Stimulated activated CD4-positive, alpha-beta T cell treated with anti-CD3 and anti-CD28 coated beads, Interleukin-15, amount 100 ng/mL, for 24 hours (primary cell): ENCODE measurements around the gene CEP70.
"Not testable (repeated sequence)": the region's sequence is repeated elsewhere in the genome, so short reads cannot be mapped to it uniquely, and the experiment has no call there.

ENCODE experiments used
- DNase-seq: peaks from one replicate; pipeline ENCODE4 v3.0.0-alpha.2; 2020

CEP70 gene

GRCh38 chr3:138465925-138466324 is 128.1 kb downstream of the CEP70 start:
- no peak for DNase-seq

GRCh38 chr3:138465451-138465850 is 128.6 kb downstream of the CEP70 start:
- no peak for DNase-seq

- DNase-seq, result no peak
These were observed 129.6 kb downstream of the CEP70 start for GRCh38 chr3:138464491-138464860.

GRCh38 chr3:138463724-138464490 is 130.2 kb downstream of the CEP70 start:
- DNase-seq, result no peak

GRCh38 chr3:138461896-138462295 is 132.2 kb downstream of the CEP70 start:
- no peak for DNase-seq

GRCh38 chr3:138461246-138461645 is 132.8 kb downstream of the CEP70 start:
- DNase-seq, result no peak

GRCh38 chr3:138460536-138461205 is 133.4 kb downstream of the CEP70 start:
- no peak for DNase-seq

- no peak for DNase-seq
These were observed 134.2 kb downstream of the CEP70 start for GRCh38 chr3:138459619-138460535.

GRCh38 chr3:138458774-138459499 is 135.1 kb downstream of the CEP70 start:
- DNase-seq, result no peak

GRCh38 chr3:138457863-138458735 is 136.0 kb downstream of the CEP70 start:
- no peak for DNase-seq

GRCh38 chr3:138456961-138457862 is 136.8 kb downstream of the CEP70 start:
- DNase-seq, result no peak

GRCh38 chr3:138455801-138456716 is 138.0 kb downstream of the CEP70 start:
- DNase-seq, result no peak

- not testable (repeated sequence) for DNase-seq
These were observed 140.1 kb downstream of the CEP70 start for GRCh38 chr3:138453940-138454339.

GRCh38 chr3:138452436-138452835 is 141.6 kb downstream of the CEP70 start:
- no peak for DNase-seq

- DNase-seq, result no peak
These were observed 142.4 kb downstream of the CEP70 start for GRCh38 chr3:138451595-138452162.

GRCh38 chr3:138450704-138451424 is 143.2 kb downstream of the CEP70 start:
- no peak for DNase-seq

GRCh38 chr3:138450181-138450580 is 143.9 kb downstream of the CEP70 start:
- DNase-seq, result no peak

- no peak for DNase-seq
These were observed 144.6 kb downstream of the CEP70 start for GRCh38 chr3:138449490-138449889.
